NCI-H146 (cell line): ENCODE data around the gene SKI.
"Not testable (repeated sequence)": the region's sequence is repeated elsewhere in the genome, so short reads cannot be mapped to it uniquely, and the experiment has no call there.

Experiments
- DNase-seq: peaks from one replicate; lab custom pipeline; 2025; lab: John Stamatoyannopoulos, UW

SKI gene

GRCh38 chr1:2320760-2321667 is 92.9 kb downstream of the SKI start:
- no peak for DNase-seq

GRCh38 chr1:2322065-2322571 is 94.0 kb downstream of the SKI start:
- DNase-seq, result no peak

GRCh38 chr1:2322581-2323211 is 94.6 kb downstream of the SKI start:
- DNase-seq, result no peak

GRCh38 chr1:2323451-2323974 is 95.4 kb downstream of the SKI start:
- no peak for DNase-seq

- no peak for DNase-seq
Observed at GRCh38 chr1:2324553-2325366, 96.6 kb downstream of the SKI start.

- no peak for DNase-seq
Observed at GRCh38 chr1:2326524-2326923, 98.4 kb downstream of the SKI start.

- DNase-seq, result not testable (repeated sequence)
Observed at GRCh38 chr1:2327162-2327561, 99.0 kb downstream of the SKI start.

- no peak for DNase-seq
Observed at GRCh38 chr1:2327841-2328240, 99.7 kb downstream of the SKI start.

- DNase-seq, result no peak
Observed at GRCh38 chr1:2328676-2329455, 100.7 kb downstream of the SKI start.

- no peak for DNase-seq
Observed at GRCh38 chr1:2330035-2330434, 101.9 kb downstream of the SKI start.

GRCh38 chr1:2330519-2331199 is 102.5 kb downstream of the SKI start:
- no peak for DNase-seq

- DNase-seq, result no peak
Observed at GRCh38 chr1:2331200-2331544, 103.1 kb downstream of the SKI start.

- DNase-seq, result not testable (repeated sequence)
Observed at GRCh38 chr1:2331580-2331979, 103.5 kb downstream of the SKI start.

GRCh38 chr1:2334366-2334765 is 106.2 kb downstream of the SKI start:
- DNase-seq, result no peak

- DNase-seq, result no peak
Observed at GRCh38 chr1:2334883-2335534, 106.9 kb downstream of the SKI start.

- DNase-seq, result no peak
Observed at GRCh38 chr1:2335721-2336455, 107.8 kb downstream of the SKI start.

- no peak for DNase-seq
Observed at GRCh38 chr1:2336499-2336898, 108.4 kb downstream of the SKI start.

- no peak for DNase-seq
Observed at GRCh38 chr1:2337081-2337480, 109.0 kb downstream of the SKI start.

- DNase-seq, result no peak
Observed at GRCh38 chr1:2337501-2337900, 109.4 kb downstream of the SKI start.
